Fibroblast of skin of left biceps (primary cell): ENCODE data around the gene CALHM6.

Experiments used
- DNase-seq, 2 experiments: peaks; one replicate each; pipeline ENCODE4 v3.0.0-alpha.2; 2013; ENCODE audit warnings: low read depth in 2 of 2

The CALHM6 gene

DNA sequence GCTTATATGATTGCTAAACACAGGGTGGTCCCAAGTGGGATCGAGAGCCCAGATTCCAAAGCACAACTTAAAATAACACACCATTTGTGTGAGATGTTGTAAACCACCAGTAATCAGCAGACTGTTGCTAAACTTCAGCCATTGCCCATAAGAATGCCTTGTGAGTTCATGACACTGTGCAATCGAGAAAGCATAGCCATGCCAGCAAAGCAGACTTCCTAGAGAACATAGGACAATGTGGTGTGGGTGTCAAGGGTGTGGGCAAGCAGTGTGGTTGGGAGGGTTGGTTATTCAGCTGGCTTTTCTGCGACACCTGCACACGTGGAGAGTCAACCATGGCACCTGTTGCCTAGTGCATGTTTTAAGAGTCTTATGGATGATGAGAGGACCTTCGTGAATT, 16.1 kb upstream of the CALHM6 start:
- DNase-seq = no peak

DNA sequence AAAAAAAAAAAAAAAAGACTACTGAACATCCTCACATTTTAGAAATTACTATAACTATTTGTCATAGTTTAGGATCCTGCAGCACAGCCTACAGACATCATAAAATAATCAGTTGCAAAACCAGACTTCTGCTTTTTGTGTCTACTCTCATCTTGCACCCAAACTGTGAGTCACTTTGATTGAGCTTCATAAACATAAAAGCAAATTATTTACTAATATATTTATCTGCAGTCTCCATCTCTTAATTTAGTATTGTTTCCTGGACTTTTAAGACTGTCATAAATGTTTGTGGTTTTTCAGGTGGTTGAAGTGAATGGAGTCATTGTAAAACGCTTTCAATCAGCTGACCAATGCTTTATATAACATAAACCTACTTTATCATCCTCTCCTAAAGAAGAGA, 14.8 kb upstream of the CALHM6 start:
- DNase-seq = no peak

GRCh38 chr6:116447052-116447451, 14.1 kb upstream of the CALHM6 start:
- no peak for DNase-seq

DNA sequence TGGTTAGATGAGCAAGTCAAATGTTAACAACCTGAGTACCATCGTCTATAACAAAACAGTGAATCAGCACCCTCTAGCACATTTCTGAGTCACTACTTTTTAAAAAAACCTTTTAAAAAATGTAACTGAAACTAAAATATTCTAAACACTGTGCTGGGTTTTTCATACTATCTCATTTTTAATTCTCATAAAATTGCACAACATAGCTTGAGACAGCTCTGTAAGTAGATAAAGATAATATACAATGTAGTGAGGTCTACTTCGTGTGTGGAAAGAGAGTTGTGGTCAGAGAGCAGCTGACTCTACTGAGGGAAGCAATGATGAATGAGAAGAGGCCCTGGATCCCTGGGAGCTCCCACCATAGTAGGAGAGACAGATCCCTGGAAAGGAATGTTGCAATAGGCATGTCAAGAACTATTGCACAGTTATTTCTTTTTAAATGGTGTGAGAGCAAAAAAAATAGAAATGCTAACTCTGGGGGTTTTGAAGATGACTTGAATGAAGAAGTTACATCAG, 13.6 kb upstream of the CALHM6 start:
- DNase-seq = peak; percentile 98

GRCh38 chr6:116449565-116449964, 11.6 kb upstream of the CALHM6 start:
- DNase-seq = no peak

DNA sequence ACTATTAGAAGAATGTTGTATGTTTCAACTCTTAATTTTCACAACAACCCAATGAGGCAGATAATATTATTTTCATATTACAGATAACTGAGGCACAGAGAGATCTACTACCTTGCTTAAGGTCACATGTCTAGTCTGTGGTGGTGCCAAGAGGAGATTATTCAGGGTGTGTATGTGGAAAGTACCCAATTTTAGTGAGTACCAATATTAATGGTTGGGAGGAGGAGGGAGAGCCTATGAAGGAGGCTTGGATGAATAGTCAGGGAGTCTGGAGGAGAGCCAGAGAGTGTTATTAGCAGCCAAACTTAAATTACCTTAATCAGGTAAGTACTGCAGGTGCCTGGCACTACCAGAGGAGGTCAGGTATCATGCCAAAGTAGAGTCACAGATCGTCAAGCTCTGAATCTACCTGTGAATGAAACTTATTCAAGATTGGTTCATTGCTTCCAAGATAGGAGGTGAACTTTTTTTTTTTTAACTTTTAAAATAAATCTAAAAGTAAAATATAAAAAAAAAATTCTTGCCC, 10.9 kb upstream of the CALHM6 start:
- DNase-seq = no peak

GRCh38 chr6:116450769-116451740, 10.1 kb upstream of the CALHM6 start:
- DNase-seq = no peak

DNA sequence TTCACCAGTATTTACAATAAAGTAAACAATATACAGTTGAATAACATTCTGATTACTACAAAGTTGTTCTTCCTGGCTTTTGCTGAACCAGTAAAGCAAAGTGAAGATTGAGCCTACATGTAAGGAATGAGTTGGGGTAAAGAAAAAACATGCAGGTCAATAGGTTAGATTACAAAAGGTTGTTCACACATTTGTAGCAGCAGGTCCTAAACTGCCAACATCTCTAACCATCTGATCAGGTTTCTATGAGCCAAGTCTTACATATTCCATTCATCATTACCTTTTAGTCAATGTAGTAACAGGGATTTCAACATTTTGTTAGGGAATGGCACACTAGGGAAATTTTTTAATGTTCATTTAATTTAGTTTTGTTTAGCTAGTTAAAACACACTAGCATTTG, 9.3 kb upstream of the CALHM6 start:
- DNase-seq = no peak

DNA sequence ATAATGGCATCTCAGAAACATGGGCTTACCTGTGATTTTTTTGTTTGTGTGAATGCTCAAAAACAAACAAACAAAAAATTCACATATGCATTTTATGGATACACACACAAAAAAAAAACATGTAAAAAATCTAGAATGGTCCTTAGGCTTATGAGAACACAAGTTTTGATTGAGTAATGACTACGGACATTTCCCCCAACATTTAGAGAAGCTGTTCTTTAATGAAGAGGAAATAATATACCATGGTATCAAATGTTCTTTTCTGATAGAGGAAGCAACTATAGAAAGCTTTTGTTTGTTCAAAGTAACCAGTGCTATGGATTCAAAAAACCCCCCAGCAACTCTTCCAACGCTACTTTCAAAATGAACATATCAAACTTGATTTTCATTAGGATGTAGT, 8.6 kb upstream of the CALHM6 start:
- DNase-seq = no peak

GRCh38 chr6:116456106-116456505, 5.1 kb upstream of the CALHM6 start:
- no peak for DNase-seq

- DNase-seq = no peak
These were observed 4.2 kb upstream of the CALHM6 start for GRCh38 chr6:116456927-116457326.

DNA sequence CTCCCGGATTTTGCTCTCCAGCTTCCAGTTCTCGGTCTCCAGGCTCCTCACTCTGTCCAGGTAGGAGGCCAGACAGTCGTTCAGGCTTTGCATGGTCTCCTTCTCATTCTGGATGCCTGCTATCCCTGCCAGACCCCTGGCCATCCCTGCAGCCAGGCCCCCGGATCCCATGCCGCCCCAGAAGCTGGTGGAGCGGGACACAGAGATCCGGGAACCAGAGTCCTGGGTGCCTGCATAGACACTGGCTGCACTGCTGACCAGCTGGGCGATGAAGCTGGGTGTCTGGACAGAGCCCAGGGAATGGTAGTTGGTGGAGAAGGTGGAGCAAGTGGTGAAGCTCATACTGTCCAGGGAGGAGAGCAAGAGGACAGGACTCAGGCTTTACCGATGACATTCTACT, 2.9 kb upstream of the CALHM6 start:
- DNase-seq = no peak

DNA sequence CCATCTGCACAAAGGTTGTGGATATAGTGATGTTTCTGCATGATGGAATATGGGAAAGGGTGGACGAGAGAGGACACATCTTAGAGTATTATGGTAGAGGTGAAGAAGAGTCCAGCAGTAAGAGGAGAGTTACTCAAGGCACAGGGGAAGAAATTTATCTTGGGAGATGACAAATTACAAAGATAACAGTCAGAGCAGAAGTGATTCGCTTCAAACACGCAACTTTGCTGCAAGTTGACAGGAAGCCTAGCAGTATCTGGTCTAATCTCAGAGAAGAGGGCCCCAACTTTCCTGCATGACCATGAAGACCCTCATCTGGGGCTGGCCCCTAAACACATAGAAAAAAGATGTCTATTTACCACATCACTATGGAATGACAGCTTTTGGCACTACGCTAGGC, 1.2 kb upstream of the CALHM6 start:
- no peak for DNase-seq

GRCh38 chr6:116461932-116462885, 1.0 kb downstream of the CALHM6 start:
- DNase-seq = no peak

GRCh38 chr6:116463301-116463700, 2.1 kb downstream of the CALHM6 start:
- no peak for DNase-seq

- DNase-seq = no peak
These were observed 4.1 kb downstream of the CALHM6 start for GRCh38 chr6:116465246-116465645.

DNA sequence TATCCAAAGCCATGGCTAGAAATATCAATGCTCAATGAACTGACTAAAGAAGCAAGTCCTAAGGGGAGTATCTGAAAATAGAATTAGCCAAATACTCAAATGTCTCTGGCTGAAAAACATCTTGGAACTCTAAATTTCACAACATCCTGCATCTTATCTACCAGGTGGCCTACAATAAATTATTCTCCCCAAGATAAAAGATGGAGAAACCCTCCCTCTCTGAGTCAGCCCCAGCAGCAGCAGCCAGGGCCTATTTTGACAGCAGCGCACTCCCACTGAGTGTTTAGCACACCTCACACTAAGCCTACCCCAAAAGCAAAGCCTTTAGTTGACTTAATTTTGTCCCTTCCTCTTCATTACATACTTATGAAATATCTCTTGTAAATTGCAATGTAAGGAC, 5.9 kb downstream of the CALHM6 start:
- no peak for DNase-seq

DNA sequence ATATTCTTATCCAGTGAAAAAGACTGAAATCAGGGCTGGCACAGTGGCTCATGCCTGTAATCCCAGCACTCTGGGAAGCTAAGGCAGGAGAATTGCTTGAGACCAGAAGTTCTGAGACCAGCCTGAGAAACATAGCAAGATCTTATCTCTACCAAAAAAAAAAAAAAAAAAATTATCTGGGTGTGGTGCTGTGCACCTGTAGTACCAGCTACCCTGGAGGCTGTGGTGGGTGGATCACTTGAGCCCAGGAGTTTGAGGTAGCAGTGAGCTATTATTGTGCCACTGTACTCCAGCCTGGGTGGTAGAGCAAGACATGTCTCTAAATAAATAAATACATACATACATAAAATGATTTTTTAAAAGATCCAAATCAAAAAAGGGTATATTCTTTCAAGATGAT, 6.3 kb downstream of the CALHM6 start:
- DNase-seq = no peak

- DNase-seq = no peak
These were observed 7.1 kb downstream of the CALHM6 start for GRCh38 chr6:116468293-116468692.

GRCh38 chr6:116471531-116471930, 10.4 kb downstream of the CALHM6 start:
- DNase-seq = no peak

DNA sequence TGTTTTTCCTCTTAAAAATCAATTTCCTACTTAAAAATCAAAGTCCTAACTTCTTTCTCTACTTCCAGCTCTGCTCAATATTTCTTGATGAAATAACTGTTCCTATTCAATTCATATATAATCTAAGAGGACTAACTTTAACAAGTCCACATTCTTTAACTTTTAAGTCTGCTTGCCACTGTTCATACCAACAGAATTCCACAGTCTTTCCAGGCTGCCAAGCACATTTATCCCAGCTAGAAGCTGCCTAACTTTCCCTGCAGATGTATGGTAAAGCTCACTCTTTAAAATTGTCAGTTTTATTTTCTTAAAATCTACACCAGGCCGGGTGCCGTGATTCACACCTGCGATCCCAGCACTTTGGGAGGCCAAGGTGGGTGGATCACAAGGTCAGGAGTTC, 11.5 kb downstream of the CALHM6 start:
- no peak for DNase-seq

GRCh38 chr6:116475141-116475540, 14.0 kb downstream of the CALHM6 start:
- DNase-seq = no peak
